ENCODE results near the gene LAMB4. TPM values are rescaled to one million over a fixed set of nuclear protein-coding genes. Genes with fewer than 3 reads are reported as not detected.

Gene LAMB4
- total RNA-seq, 4 donors from 2014 or later, result 0.15 to 8.1 (median 1.7) TPM

GRCh38 chr7:108002726-108003598, 127.2 kb downstream of the LAMB4 start, which contains the start of gene LAMB1:
Gene LAMB1 (minus strand): TSS chr7:108003161. CDS start chr7:108002885, 276 bp downstream.
- peak in 1 of 2 donors; percentile 76 for TF ChIP-seq POLR2A (IDR thresholded peaks at IDR 0.05)
- no peak for TF ChIP-seq CTCF (IDR thresholded peaks at IDR 0.05)
- H3K36me3 ChIP-seq, result peaks cover 0 to 4% of the 10 kb centered on the region in 2 donors
- intact Hi-C loops (cut with DNase I), result loop anchor here (10.0 kb wide), 1 partner anchor 58 kb away; no protein-coding TSS in a partner anchor
- H3K4me3 ChIP-seq (replicated peaks in 1 of 3), result peak within 1 kb of the TSS; percentile 56 to 93 (median 92)
- H3K4me1 ChIP-seq, result peaks cover 13 to 35% of the 10 kb centered on the region in 2 donors
- DNase-seq, result peak; percentile 77 to 79
- 0 to 1% methylated on average over 30 to 68 of the region's 75 CpGs for WGBS, 2 donors
- no peaks in the 10 kb centered on the region for H3K27me3 ChIP-seq
- peak within 1 kb of the TSS; percentile 53 to 81 (median 59) for H3K27ac ChIP-seq
- H3K9me3 ChIP-seq, result no peaks in the 10 kb centered on the region

- intact Hi-C loops (cut with DNase I), result loop anchor here (10.0 kb wide), 1 partner anchor 57 kb away; no protein-coding TSS in a partner anchor
- Histone ChIP-seq H3K36me3 (peaks cover 0 to 4% of the 10 kb centered on the region in 2 donors), H3K27ac (peak overlapping the region in 2 of 3 donors; percentile 59 to 81), H3K27me3 (no peaks in the 10 kb centered on the region), H3K9me3 (no peaks in the 10 kb centered on the region), H3K4me1 (peaks cover 13 to 39% of the 10 kb centered on the region in 2 donors), H3K4me3 (replicated peaks in 1 of 3) (peak overlapping the region; percentile 56 to 93 (median 92))
- peak; percentile 26 to 30 for DNase-seq
- 0 to 3% methylated on average over 27 to 49 of the region's 75 CpGs for WGBS, 2 donors
- TF ChIP-seq CTCF (IDR thresholded peaks at IDR 0.05) (no peak), POLR2A (IDR thresholded peaks at IDR 0.05) (peak in 1 of 2 donors; percentile 5)
Measured at GRCh38 chr7:108001764-108002725, 128.1 kb downstream of the LAMB4 start.

GRCh38 chr7:108000875-108001763, 129.0 kb downstream of the LAMB4 start:
- H3K27ac ChIP-seq, result peak overlapping the region; percentile 34 to 81 (median 59)
- peaks cover 0 to 4% of the 10 kb centered on the region in 2 donors for H3K36me3 ChIP-seq
- intact Hi-C loops (cut with DNase I), result loop anchor here (10.0 kb wide), 1 partner anchor 56 kb away; no protein-coding TSS in a partner anchor
- WGBS, 2 donors, result 27 to 39% methylated on average over 18 to 36 of the region's 37 CpGs
- peak in 1 of 2 donors; percentile 16 for TF ChIP-seq POLR2A (IDR thresholded peaks at IDR 0.05)
- no peak for TF ChIP-seq CTCF (IDR thresholded peaks at IDR 0.05)
- H3K4me3 ChIP-seq (replicated peaks in 1 of 3), result peak overlapping the region; percentile 56 to 93 (median 92)
- peaks cover 19 to 43% of the 10 kb centered on the region in 2 donors for H3K4me1 ChIP-seq
- no peaks in the 10 kb centered on the region for H3K27me3 ChIP-seq
- no peaks in the 10 kb centered on the region for H3K9me3 ChIP-seq
- peak; percentile 43 to 54 for DNase-seq
